Measurements from ENCODE around the gene XG.

Gene XG

GRCh38 chrX:2840961-2841360 is 89.1 kb downstream of the XG start:
- Histone ChIP-seq H3K9me3 (ENCODE audit: control insufficient read depth, insufficient read depth, low read length) (peaks cover 8% of the 10 kb centered on the region; the same call in 1 of the 2 replicates), H3K36me3 (ENCODE audit: control insufficient read depth, insufficient read depth, low read length) (peaks cover 47% of the 10 kb centered on the region), H3K9ac (ENCODE audit: low read depth, low read length) (no peak overlapping the region), H3K27ac (ENCODE audit: low read depth, low read length) (no peak overlapping the region), H3K27me3 (ENCODE audit: control insufficient read depth, insufficient read depth, low read length) (no peaks in the 10 kb centered on the region), H3K4me3 (ENCODE audit: low read depth, low read length) (no peak overlapping the region), H3K4me1 (ENCODE audit: control insufficient read depth, insufficient read depth, low read length) (no peaks in the 10 kb centered on the region)

GRCh38 chrX:2841537-2841936 is 89.7 kb downstream of the XG start:
- Histone ChIP-seq H3K9ac (ENCODE audit: low read depth, low read length) (no peak overlapping the region), H3K27ac (ENCODE audit: low read depth, low read length) (no peak overlapping the region), H3K27me3 (ENCODE audit: control insufficient read depth, insufficient read depth, low read length) (no peaks in the 10 kb centered on the region), H3K9me3 (ENCODE audit: control insufficient read depth, insufficient read depth, low read length) (peaks cover 8% of the 10 kb centered on the region; the same call in 1 of the 2 replicates), H3K4me3 (ENCODE audit: low read depth, low read length) (no peak overlapping the region), H3K4me1 (ENCODE audit: control insufficient read depth, insufficient read depth, low read length) (no peaks in the 10 kb centered on the region), H3K36me3 (ENCODE audit: control insufficient read depth, insufficient read depth, low read length) (peaks cover 46% of the 10 kb centered on the region)

GRCh38 chrX:2846992-2847391 is 95.2 kb downstream of the XG start:
- Histone ChIP-seq H3K4me3 (ENCODE audit: low read depth, low read length) (no peak overlapping the region), H3K9me3 (ENCODE audit: control insufficient read depth, insufficient read depth, low read length) (no peaks in the 10 kb centered on the region), H3K36me3 (ENCODE audit: control insufficient read depth, insufficient read depth, low read length) (peaks cover 32% of the 10 kb centered on the region), H3K27ac (ENCODE audit: low read depth, low read length) (no peak overlapping the region), H3K27me3 (ENCODE audit: control insufficient read depth, insufficient read depth, low read length) (no peaks in the 10 kb centered on the region), H3K9ac (ENCODE audit: low read depth, low read length) (no peak overlapping the region), H3K4me1 (ENCODE audit: control insufficient read depth, insufficient read depth, low read length) (peaks cover 21% of the 10 kb centered on the region)

DNA sequence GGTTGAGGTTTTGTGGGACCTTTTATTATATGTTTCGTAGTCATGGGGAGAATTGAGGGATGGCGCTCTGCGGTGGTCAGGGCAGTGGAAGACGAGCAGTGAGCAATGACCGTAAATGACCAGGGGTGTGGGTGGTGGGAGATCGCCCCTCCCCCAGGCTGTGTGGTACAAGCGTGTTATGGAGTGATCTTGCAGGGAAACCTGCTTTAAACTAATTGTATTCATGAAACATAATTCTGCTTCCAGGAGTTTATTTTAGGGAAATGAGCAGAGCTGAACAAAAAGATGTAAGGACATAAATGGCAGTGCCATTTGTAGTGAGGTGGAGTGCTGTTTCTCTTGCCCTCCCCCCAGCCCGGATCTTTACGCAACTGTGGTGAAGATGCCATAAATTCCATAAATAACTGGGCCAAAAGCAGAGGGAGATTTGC is 97.0 kb downstream of the XG start:
- H3K27ac ChIP-seq (ENCODE audit: low read depth, low read length), result peak overlapping the region; percentile 53
- H3K4me3 ChIP-seq (ENCODE audit: low read depth, low read length), result peak overlapping the region; percentile 23; the same call in 1 of the 2 replicates
- H3K9me3 ChIP-seq (ENCODE audit: control insufficient read depth, insufficient read depth, low read length), result no peaks in the 10 kb centered on the region
- H3K9ac ChIP-seq (ENCODE audit: low read depth, low read length), result no peak overlapping the region
- H3K4me1 ChIP-seq (ENCODE audit: control insufficient read depth, insufficient read depth, low read length), result peaks cover 21% of the 10 kb centered on the region
- H3K27me3 ChIP-seq (ENCODE audit: control insufficient read depth, insufficient read depth, low read length), result no peaks in the 10 kb centered on the region
- peaks cover 27% of the 10 kb centered on the region for H3K36me3 ChIP-seq (ENCODE audit: control insufficient read depth, insufficient read depth, low read length)

DNA sequence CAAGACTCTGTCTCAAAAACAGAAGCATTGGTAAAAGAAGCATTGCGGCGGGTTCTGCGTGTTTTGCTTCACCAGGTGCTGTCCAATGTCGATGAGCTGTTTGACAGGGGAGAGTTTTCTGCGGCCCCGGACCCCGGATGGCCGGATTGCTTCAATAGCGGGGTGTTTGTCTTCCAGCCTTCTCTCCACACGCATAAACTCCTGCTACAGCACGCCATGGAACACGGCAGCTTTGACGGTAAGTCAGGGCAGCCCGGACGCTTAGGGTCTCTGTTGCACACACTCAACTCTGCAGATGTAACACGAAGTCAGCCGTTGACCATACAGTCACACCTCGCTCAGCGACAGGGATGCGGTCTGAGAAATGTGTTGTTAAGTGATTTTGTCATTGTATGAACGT is 103.1 kb downstream of the XG start:
- Histone ChIP-seq H3K36me3 (ENCODE audit: control insufficient read depth, insufficient read depth, low read length) (peaks cover 66% of the 10 kb centered on the region), H3K9ac (ENCODE audit: low read depth, low read length) (no peak overlapping the region), H3K9me3 (ENCODE audit: control insufficient read depth, insufficient read depth, low read length) (no peaks in the 10 kb centered on the region), H3K4me1 (ENCODE audit: control insufficient read depth, insufficient read depth, low read length) (peaks cover 5% of the 10 kb centered on the region; the same call in 1 of the 2 replicates), H3K27ac (ENCODE audit: low read depth, low read length) (no peak overlapping the region), H3K4me3 (ENCODE audit: low read depth, low read length) (no peak overlapping the region), H3K27me3 (ENCODE audit: control insufficient read depth, insufficient read depth, low read length) (no peaks in the 10 kb centered on the region)

GRCh38 chrX:2855761-2856160 is 103.9 kb downstream of the XG start:
- H3K9me3 ChIP-seq (ENCODE audit: control insufficient read depth, insufficient read depth, low read length), result no peaks in the 10 kb centered on the region
- H3K9ac ChIP-seq (ENCODE audit: low read depth, low read length), result no peak overlapping the region
- no peak overlapping the region for H3K4me3 ChIP-seq (ENCODE audit: low read depth, low read length)

GRCh38 chrX:2857566-2857965 is 105.7 kb downstream of the XG start:
- Histone ChIP-seq H3K27ac (ENCODE audit: low read depth, low read length) (no peak overlapping the region), H3K4me3 (ENCODE audit: low read depth, low read length) (no peak overlapping the region), H3K27me3 (ENCODE audit: control insufficient read depth, insufficient read depth, low read length) (no peaks in the 10 kb centered on the region), H3K9ac (ENCODE audit: low read depth, low read length) (no peak overlapping the region), H3K4me1 (ENCODE audit: control insufficient read depth, insufficient read depth, low read length) (no peaks in the 10 kb centered on the region), H3K36me3 (ENCODE audit: control insufficient read depth, insufficient read depth, low read length) (peaks cover 91% of the 10 kb centered on the region), H3K9me3 (ENCODE audit: control insufficient read depth, insufficient read depth, low read length) (no peaks in the 10 kb centered on the region)

More at GRCh38 chrX:2855761-2856160, 103.9 kb downstream of the XG start:
- Histone ChIP-seq H3K4me1 (ENCODE audit: control insufficient read depth, insufficient read depth, low read length) (no peaks in the 10 kb centered on the region), H3K36me3 (ENCODE audit: control insufficient read depth, insufficient read depth, low read length) (peaks cover 73% of the 10 kb centered on the region), H3K27me3 (ENCODE audit: control insufficient read depth, insufficient read depth, low read length) (no peaks in the 10 kb centered on the region), H3K27ac (ENCODE audit: low read depth, low read length) (no peak overlapping the region)

DNA sequence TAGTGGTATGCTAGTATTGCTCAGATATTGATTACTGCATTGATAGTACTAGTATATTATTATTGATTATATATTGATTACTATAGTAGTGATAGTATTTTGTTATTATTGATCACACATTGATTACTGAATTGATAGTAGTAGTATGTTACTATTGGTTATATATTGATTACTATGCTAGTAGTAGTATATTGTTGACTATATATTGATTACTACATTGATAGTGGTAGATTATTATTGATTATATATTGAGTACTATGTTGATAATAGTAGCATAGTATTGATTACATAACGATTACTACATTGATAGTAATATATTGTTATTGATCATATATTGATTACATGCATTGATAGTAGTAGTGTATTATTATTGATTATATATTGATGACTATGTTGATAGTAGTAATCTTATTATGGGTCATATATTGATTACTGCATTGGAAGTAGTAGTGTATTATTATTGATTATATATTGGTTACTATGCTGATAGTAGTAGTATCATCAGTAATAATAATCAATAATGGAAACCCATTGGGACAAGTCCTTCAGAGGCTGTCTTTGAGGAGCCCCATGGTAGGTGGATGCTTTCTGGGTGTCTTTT is 107.5 kb downstream of the XG start:
- H3K27ac ChIP-seq (ENCODE audit: low read depth, low read length), result no peak overlapping the region
- H3K36me3 ChIP-seq (ENCODE audit: control insufficient read depth, insufficient read depth, low read length), result peaks cover 96% of the 10 kb centered on the region
- H3K4me3 ChIP-seq (ENCODE audit: low read depth, low read length), result no peak overlapping the region
- H3K9ac ChIP-seq (ENCODE audit: low read depth, low read length), result no peak overlapping the region
- H3K4me1 ChIP-seq (ENCODE audit: control insufficient read depth, insufficient read depth, low read length), result peaks cover 4% of the 10 kb centered on the region; the same call in 1 of the 2 replicates
- H3K9me3 ChIP-seq (ENCODE audit: control insufficient read depth, insufficient read depth, low read length), result no peaks in the 10 kb centered on the region
- H3K27me3 ChIP-seq (ENCODE audit: control insufficient read depth, insufficient read depth, low read length), result no peaks in the 10 kb centered on the region

- H3K36me3 ChIP-seq (ENCODE audit: control insufficient read depth, insufficient read depth, low read length), result peaks cover 96% of the 10 kb centered on the region
- H3K27me3 ChIP-seq (ENCODE audit: control insufficient read depth, insufficient read depth, low read length), result no peaks in the 10 kb centered on the region
- no peak overlapping the region for H3K4me3 ChIP-seq (ENCODE audit: low read depth, low read length)
- H3K9me3 ChIP-seq (ENCODE audit: control insufficient read depth, insufficient read depth, low read length), result no peaks in the 10 kb centered on the region
- no peak overlapping the region for H3K9ac ChIP-seq (ENCODE audit: low read depth, low read length)
- H3K4me1 ChIP-seq (ENCODE audit: control insufficient read depth, insufficient read depth, low read length), result peaks cover 4% of the 10 kb centered on the region; the same call in 1 of the 2 replicates
- H3K27ac ChIP-seq (ENCODE audit: low read depth, low read length), result no peak overlapping the region
Observed at GRCh38 chrX:2862404-2862803, 110.6 kb downstream of the XG start.

GRCh38 chrX:2863646-2864045 is 111.8 kb downstream of the XG start:
- Histone ChIP-seq H3K4me1 (ENCODE audit: control insufficient read depth, insufficient read depth, low read length) (peaks cover 4% of the 10 kb centered on the region; the same call in 1 of the 2 replicates), H3K9ac (ENCODE audit: low read depth, low read length) (no peak overlapping the region), H3K36me3 (ENCODE audit: control insufficient read depth, insufficient read depth, low read length) (peaks cover 87% of the 10 kb centered on the region), H3K4me3 (ENCODE audit: low read depth, low read length) (no peak overlapping the region), H3K27ac (ENCODE audit: low read depth, low read length) (no peak overlapping the region), H3K27me3 (ENCODE audit: control insufficient read depth, insufficient read depth, low read length) (no peaks in the 10 kb centered on the region), H3K9me3 (ENCODE audit: control insufficient read depth, insufficient read depth, low read length) (no peaks in the 10 kb centered on the region)
